ENCODE measurements around the gene SPC24.
"Not testable (repeated sequence)": the region's sequence is repeated elsewhere in the genome, so short reads cannot be mapped to it uniquely, and the experiment has no call there.

The SPC24 gene

GRCh38 chr19:11108746-11109145 is 46.8 kb downstream of the SPC24 start:
- DNase-seq (ENCODE audit: low read depth) = no peak
- no peak for TF ChIP-seq CTCF (IDR thresholded peaks at IDR 0.05; ENCODE audit: low read depth, low read length, missing control alignments)
- no peak overlapping the region for H3K4me3 ChIP-seq (ENCODE audit: low read depth, low read length)
- in situ Hi-C loops (cut with HindIII; ENCODE audit: low sequenced_read_pairs) = no loop called here

- no peak for TF ChIP-seq CTCF (IDR thresholded peaks at IDR 0.05; ENCODE audit: low read depth, low read length, missing control alignments)
- in situ Hi-C loops (cut with HindIII; ENCODE audit: low sequenced_read_pairs) = no loop called here
- H3K4me3 ChIP-seq (ENCODE audit: low read depth, low read length) = no peak overlapping the region
- DNase-seq (ENCODE audit: low read depth) = no peak
These were observed 49.1 kb downstream of the SPC24 start for GRCh38 chr19:11106477-11106876.

GRCh38 chr19:11105014-11105636 is 50.5 kb downstream of the SPC24 start:
- TF ChIP-seq CTCF (IDR thresholded peaks at IDR 0.05; ENCODE audit: low read depth, low read length, missing control alignments) = no peak

GRCh38 chr19:11103667-11104066 is 51.9 kb downstream of the SPC24 start:
- in situ Hi-C loops (cut with HindIII; ENCODE audit: low sequenced_read_pairs); DNase-seq (ENCODE audit: low read depth); H3K4me3 ChIP-seq (ENCODE audit: low read depth, low read length): not testable (repeated sequence)

More at GRCh38 chr19:11105014-11105636, 50.5 kb downstream of the SPC24 start:
- H3K4me3 ChIP-seq (ENCODE audit: low read depth, low read length) = no peak overlapping the region
- DNase-seq (ENCODE audit: low read depth) = no peak
- in situ Hi-C loops (cut with HindIII; ENCODE audit: low sequenced_read_pairs) = no loop called here

- in situ Hi-C loops (cut with HindIII; ENCODE audit: low sequenced_read_pairs) = no loop called here
- no peak for DNase-seq (ENCODE audit: low read depth)
- H3K4me3 ChIP-seq (ENCODE audit: low read depth, low read length) = no peak overlapping the region
- TF ChIP-seq CTCF (IDR thresholded peaks at IDR 0.05; ENCODE audit: low read depth, low read length, missing control alignments) = no peak
These were observed 52.6 kb downstream of the SPC24 start for GRCh38 chr19:11102944-11103343.

- no peak for DNase-seq (ENCODE audit: low read depth)
- TF ChIP-seq CTCF (IDR thresholded peaks at IDR 0.05; ENCODE audit: low read depth, low read length, missing control alignments) = no peak
- no peak overlapping the region for H3K4me3 ChIP-seq (ENCODE audit: low read depth, low read length)
- in situ Hi-C loops (cut with HindIII; ENCODE audit: low sequenced_read_pairs) = no loop called here
These were observed 54.5 kb downstream of the SPC24 start for GRCh38 chr19:11101057-11101456.

GRCh38 chr19:11100049-11100448 is 55.5 kb downstream of the SPC24 start:
- DNase-seq (ENCODE audit: low read depth) = no peak
- H3K4me3 ChIP-seq (ENCODE audit: low read depth, low read length) = no peak overlapping the region
- TF ChIP-seq CTCF (IDR thresholded peaks at IDR 0.05; ENCODE audit: low read depth, low read length, missing control alignments) = no peak
- in situ Hi-C loops (cut with HindIII; ENCODE audit: low sequenced_read_pairs) = no loop called here

Data from astrocyte of the cerebellum (primary cell).